Thyroid gland (tissue), 4 donors: ENCODE results near the gene MAST4. TPM values are rescaled to one million over a fixed set of nuclear protein-coding genes. Genes with fewer than 3 reads are reported as not detected.

Experiments used
- DNase-seq, 2 donors: peaks; one replicate each; pipeline ENCODE4 v3.0.0-alpha.2; 2019
- H3K27ac ChIP-seq, 3 donors: fragments of 200-600 bp; sonication (generic); 1 replicate in 2 of 3; 2 replicates in 1 of 3; pipeline ENCODE4 v1.5.1; 2016 to 2019; ENCODE audit warnings: mild to moderate bottlenecking in 1 of 3, moderate library complexity in 1 of 3
- H3K27me3 ChIP-seq: fragments of 200-600 bp; sonication (generic); one replicate; pipeline ENCODE4 v1.5.1; 2019
- H3K36me3 ChIP-seq, 2 donors: fragments of 200-600 bp; sonication (generic); one replicate each; pipeline ENCODE4 v1.5.1; 2016 to 2019
- H3K4me1 ChIP-seq, 2 donors: fragments of 200-600 bp; sonication (generic); one replicate each; pipeline ENCODE4 v1.5.1; 2017 to 2019
- H3K4me3 ChIP-seq, 3 donors: fragments of 200-600 bp; sonication (generic); replicated peaks in 1 of 3; 1 replicate in 2 of 3; 2 replicates in 1 of 3; pipeline ENCODE4 v1.5.1; 2016; ENCODE audit warnings: mild to moderate bottlenecking in 1 of 3
- H3K9me3 ChIP-seq: fragments of 200-600 bp; sonication (generic); one replicate; pipeline ENCODE4 v1.5.1; 2017
- CTCF ChIP-seq, 6 experiments: fragments of 200-600 bp in 3 of 6; fragments of 450-650 bp in 3 of 6; sonication (generic) in 3 of 6; IDR thresholded peaks; one replicate each; pipeline ENCODE4 v1.5.1; 2016 to 2019; ENCODE audit warnings: antibody characterized with exemption in 6 of 6, mild to moderate bottlenecking in 2 of 6, inconsistent platforms in 1 of 6, moderate library complexity in 1 of 6
- POLR2A ChIP-seq, 2 donors: fragments of 450-650 bp; IDR thresholded peaks; one replicate each; pipeline ENCODE4 v1.6.1; 2017; ENCODE audit warnings: antibody characterized with exemption in 2 of 2, mild to moderate bottlenecking in 2 of 2, moderate library complexity in 1 of 2
- WGBS, 2 donors: methylation state at CpG; one replicate each; pipeline ENCODE4 v1.1.5; 2017; 5-methylcytosine and 5-hydroxymethylcytosine counted together
- intact Hi-C: fragments of 100-400 bp; cut with DNase I; formaldehyde crosslinking; loops from one replicate; pipeline ENCODE4 v1.15.1; 2023
- total RNA-seq, 4 donors: library from RNA; depleted of rRNA; stranded (reverse); fragments of >200 nt; gene quantifications; one replicate each; pipeline ENCODE4 v1.2.3, GENCODE V29; 2016

The MAST4 gene
- total RNA-seq, 4 donors from 2014 or later = 20.2 to 38.3 (median 24.4) TPM

DNA sequence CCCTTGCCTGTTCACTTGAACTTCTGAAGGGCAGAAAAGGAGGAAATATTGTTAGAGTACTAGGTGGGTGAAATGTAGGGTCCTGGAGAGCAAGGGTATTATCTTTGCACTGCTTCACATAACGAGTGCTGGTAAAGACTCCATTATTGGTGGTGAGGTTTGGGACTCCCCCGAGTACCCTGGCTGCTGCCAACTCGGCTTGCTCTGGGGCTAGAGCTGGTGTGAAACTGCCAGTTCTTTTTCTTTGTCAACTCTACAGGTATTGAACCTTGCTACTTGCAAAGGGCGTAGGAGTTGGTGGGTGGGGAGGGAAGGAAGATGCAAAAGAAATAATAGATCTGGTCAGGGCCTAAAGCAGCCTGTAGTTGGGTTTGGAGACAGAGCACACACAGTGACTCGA lies 16.0 kb downstream of the MAST4 start:
- intact Hi-C loops = no loop called here
- Histone ChIP-seq H3K9me3 (no peaks in the 10 kb centered on the region), H3K27ac (no peak overlapping the region), H3K27me3 (no peaks in the 10 kb centered on the region), H3K4me3 (no peak overlapping the region), H3K4me1 (peaks cover 3 to 8% of the 10 kb centered on the region in 2 donors), H3K36me3 (no peaks in the 10 kb centered on the region)
- DNase-seq = no peak
- TF ChIP-seq CTCF (IDR thresholded peaks at IDR 0.05) (no peak), POLR2A (IDR thresholded peaks at IDR 0.05) (no peak)
- WGBS, 2 donors = 80 to 90% methylated on average over 5 of the region's 5 CpGs

GRCh38 chr5:66615136-66615535 lies 18.9 kb downstream of the MAST4 start:
- intact Hi-C loops = no loop called here
- H3K4me1 ChIP-seq = peaks cover 3 to 8% of the 10 kb centered on the region in 2 donors
- no peaks in the 10 kb centered on the region for H3K27me3 ChIP-seq
- H3K27ac ChIP-seq = no peak overlapping the region
- DNase-seq = no peak
- no peaks in the 10 kb centered on the region for H3K9me3 ChIP-seq
- H3K4me3 ChIP-seq = no peak overlapping the region
- TF ChIP-seq CTCF (IDR thresholded peaks at IDR 0.05) (no peak), POLR2A (IDR thresholded peaks at IDR 0.05) (no peak)
- no peaks in the 10 kb centered on the region for H3K36me3 ChIP-seq
- 90 to 91% methylated on average over 3 of the region's 3 CpGs for WGBS, 2 donors

GRCh38 chr5:66615894-66616293 lies 19.7 kb downstream of the MAST4 start:
- Histone ChIP-seq H3K36me3 (no peaks in the 10 kb centered on the region), H3K4me3 (no peak overlapping the region), H3K27ac (no peak overlapping the region), H3K4me1 (peaks cover 8 to 12% of the 10 kb centered on the region in 2 donors), H3K9me3 (no peaks in the 10 kb centered on the region), H3K27me3 (no peaks in the 10 kb centered on the region)
- 68 to 81% methylated on average over 4 of the region's 4 CpGs for WGBS, 2 donors
- TF ChIP-seq POLR2A (IDR thresholded peaks at IDR 0.05) (no peak), CTCF (IDR thresholded peaks at IDR 0.05) (no peak)
- DNase-seq = no peak
- intact Hi-C loops = no loop called here

DNA sequence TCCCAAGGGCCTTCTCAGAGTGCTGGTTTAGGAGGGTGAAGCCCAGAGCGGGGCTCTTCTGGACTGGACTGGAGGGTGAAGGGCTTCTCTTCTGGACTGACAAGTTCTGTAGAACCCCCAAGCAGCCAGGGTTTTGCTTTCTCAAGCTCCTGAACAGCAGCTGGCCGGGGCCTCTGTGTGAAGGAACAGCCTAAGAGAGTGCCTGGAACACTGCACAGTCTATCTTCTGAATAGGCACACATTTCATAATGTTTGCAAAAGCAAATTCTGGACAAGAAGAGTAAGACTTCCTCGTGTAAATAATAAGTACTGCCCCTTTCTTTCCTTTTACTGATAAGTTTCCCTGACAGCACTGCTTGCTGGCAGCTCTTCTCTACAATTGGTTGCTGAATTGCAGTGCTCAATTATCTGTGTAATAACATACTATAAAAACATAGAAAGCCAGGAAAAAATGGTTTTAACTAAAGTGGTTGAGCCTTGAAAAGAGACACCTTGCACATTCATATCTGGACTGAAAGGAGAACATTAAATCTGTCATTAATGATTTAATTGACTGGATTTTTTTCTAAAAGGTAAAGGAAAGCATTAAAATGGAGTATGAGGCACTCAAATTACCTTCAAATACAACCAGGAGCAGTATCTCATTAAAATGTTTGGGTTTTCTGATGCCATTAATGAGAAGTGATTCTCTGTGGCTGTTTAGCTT lies 20.5 kb downstream of the MAST4 start:
- 24 to 36% methylated on average over 2 to 3 of the region's 3 CpGs for WGBS, 2 donors
- no peaks in the 10 kb centered on the region for H3K9me3 ChIP-seq
- no peaks in the 10 kb centered on the region for H3K36me3 ChIP-seq
- peaks cover 8 to 12% of the 10 kb centered on the region in 2 donors for H3K4me1 ChIP-seq
- no peaks in the 10 kb centered on the region for H3K27me3 ChIP-seq
- H3K4me3 ChIP-seq = no peak overlapping the region
- DNase-seq = peak; percentile 42 to 50
- intact Hi-C loops = no loop called here
- TF ChIP-seq POLR2A (IDR thresholded peaks at IDR 0.05) (no peak), CTCF (IDR thresholded peaks at IDR 0.05) (no peak)
- H3K27ac ChIP-seq = no peak overlapping the region

DNA sequence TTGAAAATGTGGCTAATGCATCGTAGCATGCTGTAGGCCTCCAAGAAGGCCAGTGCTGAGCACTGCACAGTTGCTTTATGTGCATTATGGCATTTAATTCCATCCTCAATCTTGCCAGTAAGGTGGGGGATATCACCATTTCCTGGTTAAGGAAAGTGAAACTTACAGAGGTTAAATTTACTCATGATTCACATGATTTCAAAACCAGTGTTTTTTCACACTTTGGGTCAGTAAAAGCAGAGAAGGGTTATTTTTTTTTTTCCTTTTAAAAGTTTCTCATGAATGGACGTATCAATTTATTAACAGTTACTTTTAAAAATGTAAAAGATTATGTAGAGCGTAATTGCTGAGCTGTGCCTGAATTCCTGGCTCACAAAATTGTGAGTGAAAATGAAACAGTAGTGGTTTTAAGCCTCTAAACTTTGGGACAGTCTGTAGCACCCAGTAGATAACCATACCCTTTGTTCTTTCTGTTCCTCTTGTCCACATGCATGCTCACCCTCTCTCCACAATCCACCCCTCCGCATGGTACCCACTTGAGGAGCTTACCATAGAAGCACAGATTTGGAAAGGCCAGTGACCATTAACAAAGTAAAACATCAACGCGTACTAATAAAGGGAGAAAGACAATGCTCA lies 21.2 kb downstream of the MAST4 start:
- TF ChIP-seq POLR2A (IDR thresholded peaks at IDR 0.05) = no peak
- no peak for TF ChIP-seq CTCF (IDR thresholded peaks at IDR 0.05)
- Histone ChIP-seq H3K36me3 (no peaks in the 10 kb centered on the region), H3K27ac (no peak overlapping the region), H3K4me3 (no peak overlapping the region), H3K27me3 (no peaks in the 10 kb centered on the region), H3K4me1 (peaks cover 8 to 12% of the 10 kb centered on the region in 2 donors), H3K9me3 (no peaks in the 10 kb centered on the region)
- no peak for DNase-seq
- WGBS, 2 donors = 87 to 91% methylated on average over 6 of the region's 6 CpGs
- intact Hi-C loops = no loop called here
